Thyroid gland (tissue), 4 donors: Measurements from ENCODE around the gene C17orf50. TPM values are rescaled to one million over a fixed set of nuclear protein-coding genes. Genes with fewer than 3 reads are reported as not detected.

Experiments
- DNase-seq, 2 donors: peaks; one replicate each; pipeline ENCODE4 v3.0.0-alpha.2; 2019
- H3K27ac ChIP-seq, 3 donors: fragments of 200-600 bp; sonication (generic); 1 replicate in 2 of 3; 2 replicates in 1 of 3; pipeline ENCODE4 v1.5.1; 2016 to 2019; ENCODE audit warnings: mild to moderate bottlenecking in 1 of 3, moderate library complexity in 1 of 3
- H3K27me3 ChIP-seq: fragments of 200-600 bp; sonication (generic); one replicate; pipeline ENCODE4 v1.5.1; 2019
- H3K36me3 ChIP-seq, 2 donors: fragments of 200-600 bp; sonication (generic); one replicate each; pipeline ENCODE4 v1.5.1; 2016 to 2019
- H3K4me1 ChIP-seq, 2 donors: fragments of 200-600 bp; sonication (generic); one replicate each; pipeline ENCODE4 v1.5.1; 2017 to 2019
- H3K4me3 ChIP-seq, 3 donors: fragments of 200-600 bp; sonication (generic); replicated peaks in 1 of 3; 1 replicate in 2 of 3; 2 replicates in 1 of 3; pipeline ENCODE4 v1.5.1; 2016; ENCODE audit warnings: mild to moderate bottlenecking in 1 of 3
- H3K9me3 ChIP-seq: fragments of 200-600 bp; sonication (generic); one replicate; pipeline ENCODE4 v1.5.1; 2017
- POLR2A ChIP-seq, 2 donors: fragments of 450-650 bp; IDR thresholded peaks; one replicate each; pipeline ENCODE4 v1.6.1; 2017; ENCODE audit warnings: antibody characterized with exemption in 2 of 2, mild to moderate bottlenecking in 2 of 2, moderate library complexity in 1 of 2
- WGBS, 2 donors: methylation state at CpG; one replicate each; pipeline ENCODE4 v1.1.5; 2017; 5-methylcytosine and 5-hydroxymethylcytosine counted together
- intact Hi-C: fragments of 100-400 bp; cut with DNase I; formaldehyde crosslinking; loops from one replicate; pipeline ENCODE4 v1.15.1; 2023
- total RNA-seq, 4 donors: library from RNA; depleted of rRNA; stranded (reverse); fragments of >200 nt; gene quantifications; one replicate each; pipeline ENCODE4 v1.2.3, GENCODE V29; 2016
- TF ChIP-seq, protein P1 (sequence below), 6 experiments: fragments of 200-600 bp in 3 of 6; fragments of 450-650 bp in 3 of 6; sonication (generic) in 3 of 6; IDR thresholded peaks; one replicate each; pipeline ENCODE4 v1.5.1; 2016 to 2019; ENCODE audit warnings: antibody characterized with exemption in 6 of 6, mild to moderate bottlenecking in 2 of 6, inconsistent platforms in 1 of 6, moderate library complexity in 1 of 6

The C17orf50 gene
- total RNA-seq, 4 donors from 2014 or later: 0.40 TPM; not detected in 3

DNA sequence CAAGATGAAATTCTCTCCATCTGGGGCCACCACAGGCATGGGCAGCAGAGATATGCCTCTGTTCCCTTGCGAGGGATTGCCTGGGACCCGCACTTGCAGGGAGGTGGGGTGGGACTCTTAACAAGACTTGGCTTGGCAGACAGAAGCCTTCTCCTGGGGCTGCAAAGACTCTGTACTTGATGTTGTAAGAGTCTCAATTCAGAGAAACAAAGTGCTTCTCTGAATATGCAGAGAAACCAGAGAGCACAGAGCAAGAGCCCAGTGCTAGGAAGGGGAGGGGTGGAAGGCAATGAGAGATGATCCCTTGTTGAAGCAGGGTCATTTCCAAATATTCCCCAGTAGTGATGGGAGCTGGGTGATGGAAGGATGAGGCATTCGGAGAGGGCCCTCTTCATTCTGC is 32.6 kb downstream of the C17orf50 start:
- Histone ChIP-seq H3K4me1 (peaks cover 29 to 37% of the 10 kb centered on the region in 2 donors), H3K4me3 (no peak overlapping the region), H3K27ac (no peak overlapping the region), H3K9me3 (no peaks in the 10 kb centered on the region), H3K27me3 (no peaks in the 10 kb centered on the region), H3K36me3 (no peaks in the 10 kb centered on the region)
- intact Hi-C loops: no loop called here
- no peak for DNase-seq
- 59 to 64% methylated on average over 3 of the region's 3 CpGs for WGBS, 2 donors
- TF ChIP-seq, protein P1, sequence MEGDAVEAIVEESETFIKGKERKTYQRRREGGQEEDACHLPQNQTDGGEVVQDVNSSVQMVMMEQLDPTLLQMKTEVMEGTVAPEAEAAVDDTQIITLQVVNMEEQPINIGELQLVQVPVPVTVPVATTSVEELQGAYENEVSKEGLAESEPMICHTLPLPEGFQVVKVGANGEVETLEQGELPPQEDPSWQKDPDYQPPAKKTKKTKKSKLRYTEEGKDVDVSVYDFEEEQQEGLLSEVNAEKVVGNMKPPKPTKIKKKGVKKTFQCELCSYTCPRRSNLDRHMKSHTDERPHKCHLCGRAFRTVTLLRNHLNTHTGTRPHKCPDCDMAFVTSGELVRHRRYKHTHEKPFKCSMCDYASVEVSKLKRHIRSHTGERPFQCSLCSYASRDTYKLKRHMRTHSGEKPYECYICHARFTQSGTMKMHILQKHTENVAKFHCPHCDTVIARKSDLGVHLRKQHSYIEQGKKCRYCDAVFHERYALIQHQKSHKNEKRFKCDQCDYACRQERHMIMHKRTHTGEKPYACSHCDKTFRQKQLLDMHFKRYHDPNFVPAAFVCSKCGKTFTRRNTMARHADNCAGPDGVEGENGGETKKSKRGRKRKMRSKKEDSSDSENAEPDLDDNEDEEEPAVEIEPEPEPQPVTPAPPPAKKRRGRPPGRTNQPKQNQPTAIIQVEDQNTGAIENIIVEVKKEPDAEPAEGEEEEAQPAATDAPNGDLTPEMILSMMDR (IDR thresholded peaks at IDR 0.05): no peak
- no peak for TF ChIP-seq POLR2A (IDR thresholded peaks at IDR 0.05)

DNA sequence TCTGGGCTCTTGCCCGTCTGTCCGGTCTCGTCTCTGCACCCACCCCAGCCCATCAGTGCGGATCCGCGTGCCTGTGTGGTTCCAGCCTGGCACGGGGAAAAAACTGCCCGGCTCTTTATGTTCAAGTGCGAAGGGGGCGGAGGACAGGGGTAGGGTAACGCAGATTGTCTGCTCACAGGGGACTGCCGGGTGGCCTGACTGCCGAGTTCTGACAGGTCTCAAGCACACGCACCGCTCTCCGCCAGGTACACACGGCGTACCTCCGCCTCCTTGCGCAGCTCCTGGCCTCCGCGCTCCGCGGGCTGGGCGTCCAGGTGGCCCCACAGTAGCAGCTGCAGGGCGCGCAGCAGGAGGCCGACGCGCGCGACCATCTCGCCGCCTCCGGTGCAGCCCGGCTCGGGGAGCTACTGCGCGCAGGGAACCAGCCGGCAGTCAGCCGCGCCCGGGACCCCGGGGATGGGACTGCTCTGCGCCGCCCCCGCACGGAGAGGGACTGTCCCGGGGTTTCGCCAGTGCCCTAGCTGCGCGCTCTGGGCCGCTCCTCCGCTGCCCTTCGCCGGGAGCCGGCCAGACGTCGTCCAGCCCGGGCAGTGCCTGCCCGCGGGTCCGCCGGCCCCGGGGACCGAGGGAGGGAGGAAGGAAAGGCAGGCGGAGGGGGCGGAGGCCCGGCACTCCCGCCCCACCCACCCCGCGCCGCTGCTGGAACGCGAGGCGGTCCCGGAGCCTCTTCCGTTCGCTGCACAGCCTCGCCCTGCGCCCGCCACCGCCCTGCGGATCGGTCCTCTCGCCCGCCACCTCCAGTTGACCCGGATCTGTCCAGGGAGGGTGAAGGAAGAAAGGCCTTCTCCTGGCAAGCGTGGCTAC is 34.6 kb downstream of the C17orf50 start, which contains the start of gene MMP28:
Gene MMP28 (minus strand): TSS at position 635 of the 864 bp plus-strand sequence. CDS start 264 bp downstream, at position 371.
- 0 to 10% methylated on average over 5 to 26 of the region's 89 CpGs for WGBS, 2 donors
- Histone ChIP-seq H3K27ac (peak within 1 kb of the TSS in 2 of 3 donors; percentile 59 to 71), H3K9me3 (no peaks in the 10 kb centered on the region), H3K27me3 (no peaks in the 10 kb centered on the region), H3K4me3 (peak within 1 kb of the TSS; percentile 31 to 58 (median 51)), H3K36me3 (no peaks in the 10 kb centered on the region), H3K4me1 (peaks cover 26 to 37% of the 10 kb centered on the region in 2 donors)
- peak; percentile 53 to 61 for DNase-seq
- peak in 1 of 2 donors; percentile 74 for TF ChIP-seq POLR2A (IDR thresholded peaks at IDR 0.05)
- TF ChIP-seq, protein P1 (IDR thresholded peaks at IDR 0.05): no peak
- intact Hi-C loops: no loop called here

DNA sequence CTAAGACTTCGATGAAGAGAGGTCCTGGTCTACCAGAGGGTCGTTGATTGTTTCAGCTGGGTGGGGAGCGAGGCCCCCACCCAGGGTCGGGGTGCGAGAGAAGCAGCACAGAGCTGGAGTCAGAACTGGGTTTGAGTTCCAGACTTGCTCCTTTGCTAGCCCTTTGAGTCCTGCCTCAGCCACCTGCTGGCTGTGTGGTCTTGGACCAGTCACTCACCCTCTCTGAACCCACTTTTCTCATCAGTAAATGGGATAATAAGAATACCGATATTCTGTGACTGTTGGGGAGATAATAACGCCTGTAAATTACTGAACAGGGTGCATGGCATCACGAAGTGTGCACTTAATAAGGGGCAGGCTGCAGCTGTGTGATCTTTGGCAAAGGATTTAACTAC is 35.2 kb downstream of the C17orf50 start:
- H3K36me3 ChIP-seq: no peaks in the 10 kb centered on the region
- peak overlapping the region in 1 of 3 donors; percentile 59 for H3K27ac ChIP-seq
- TF ChIP-seq, protein P1 (IDR thresholded peaks at IDR 0.05): no peak
- no peak for TF ChIP-seq POLR2A (IDR thresholded peaks at IDR 0.05)
- peak overlapping the region in 1 of 3 donors; percentile 51 for H3K4me3 ChIP-seq
- H3K27me3 ChIP-seq: no peaks in the 10 kb centered on the region
- H3K4me1 ChIP-seq: peaks cover 33 to 44% of the 10 kb centered on the region in 2 donors
- no peaks in the 10 kb centered on the region for H3K9me3 ChIP-seq
- WGBS, 2 donors: 46 to 58% methylated on average over 8 of the region's 8 CpGs
- DNase-seq: no peak
- intact Hi-C loops: no loop called here

DNA sequence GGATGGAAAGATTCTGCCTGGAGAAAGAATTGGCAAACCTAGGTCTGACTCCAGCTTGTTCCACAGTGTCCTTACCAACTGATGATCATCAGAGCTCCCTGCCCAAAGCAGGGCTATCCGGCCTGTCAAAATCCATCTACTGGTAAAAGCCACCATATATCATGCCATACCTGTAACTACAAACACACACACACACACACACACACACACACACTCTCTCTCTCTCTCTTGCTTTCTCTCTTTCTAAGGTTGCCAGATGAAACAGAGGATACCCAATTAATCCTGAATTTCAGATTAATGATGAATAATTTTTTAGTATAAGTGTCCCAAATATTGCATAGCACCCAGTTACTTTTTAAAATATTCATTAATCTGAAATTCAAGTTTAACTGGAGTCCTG is 36.3 kb downstream of the C17orf50 start:
- H3K9me3 ChIP-seq: no peaks in the 10 kb centered on the region
- H3K27me3 ChIP-seq: no peaks in the 10 kb centered on the region
- DNase-seq: no peak
- H3K4me3 ChIP-seq: no peak overlapping the region
- no peak for TF ChIP-seq POLR2A (IDR thresholded peaks at IDR 0.05)
- TF ChIP-seq, protein P1 (IDR thresholded peaks at IDR 0.05): no peak
- WGBS, 2 donors: 100% methylated on average over 1 of the region's 1 CpG
- intact Hi-C loops: no loop called here
- peaks cover 42 to 45% of the 10 kb centered on the region in 2 donors for H3K4me1 ChIP-seq
- H3K36me3 ChIP-seq: no peaks in the 10 kb centered on the region
- no peak overlapping the region for H3K27ac ChIP-seq

DNA sequence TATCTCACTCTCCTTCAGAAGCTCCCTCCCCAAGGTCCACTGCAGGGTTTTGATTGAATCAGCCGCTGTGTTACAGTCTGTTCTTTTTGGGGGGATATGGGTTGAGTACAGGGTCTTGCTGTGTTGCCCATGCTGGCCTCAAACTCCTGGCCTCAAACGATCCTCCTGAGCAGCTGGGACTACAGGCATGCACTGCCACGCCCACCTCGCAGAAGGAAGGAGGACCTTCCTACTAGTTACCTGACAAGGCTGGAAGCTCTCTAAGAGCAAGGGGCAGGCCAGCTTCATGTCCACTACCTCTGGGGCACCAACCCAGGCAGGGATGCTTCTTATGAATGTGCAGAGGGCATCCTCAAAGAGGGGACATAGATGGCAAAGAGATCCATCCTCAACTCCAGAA is 36.7 kb downstream of the C17orf50 start:
- H3K27me3 ChIP-seq: no peaks in the 10 kb centered on the region
- no peak overlapping the region for H3K4me3 ChIP-seq
- H3K4me1 ChIP-seq: peaks cover 42 to 45% of the 10 kb centered on the region in 2 donors
- intact Hi-C loops: no loop called here
- DNase-seq: no peak
- H3K9me3 ChIP-seq: no peaks in the 10 kb centered on the region
- no peak for TF ChIP-seq POLR2A (IDR thresholded peaks at IDR 0.05)
- TF ChIP-seq, protein P1 (IDR thresholded peaks at IDR 0.05): no peak
- no peaks in the 10 kb centered on the region for H3K36me3 ChIP-seq
- 62 to 75% methylated on average over 4 of the region's 4 CpGs for WGBS, 2 donors
- no peak overlapping the region for H3K27ac ChIP-seq
